Mesendoderm (in vitro differentiated cells): ENCODE results near the gene OCA2.
A peak's percentile ranks its signal among the peaks of the same experiment; 100 is the strongest.

Experiments used
- DNase-seq: peaks from one replicate; pipeline ENCODE4 v3.0.0; 2013
- H2AK5ac ChIP-seq: 2 replicates; pipeline ENCODE4 v1.6.1; 2013; ENCODE audit warnings: low read length, inconsistent platforms
- H2BK120ac ChIP-seq: 2 replicates; pipeline ENCODE4 v1.6.1; 2013; ENCODE audit warnings: low read depth, mild to moderate bottlenecking, low read length, moderate library complexity, mixed read lengths
- H2BK15ac ChIP-seq: replicated peaks from 2 replicates; pipeline ENCODE4 v1.6.1; 2013; ENCODE audit warnings: low read depth, mild to moderate bottlenecking, moderate library complexity
- H2BK5ac ChIP-seq: 2 replicates; pipeline ENCODE4 v1.6.1; 2013; ENCODE audit warnings: low read length, inconsistent platforms
- H3K18ac ChIP-seq: 2 replicates; pipeline ENCODE4 v1.6.1; 2013; ENCODE audit warnings: mild to moderate bottlenecking, low read length, mixed read lengths
- H3K23ac ChIP-seq: one replicate; pipeline ENCODE4 v1.6.1; 2013; ENCODE audit warnings: low read length
- H3K27ac ChIP-seq: 2 replicates; pipeline ENCODE4 v1.5.1; 2013; ENCODE audit warnings: low read depth, mild to moderate bottlenecking, inconsistent platforms, low read length, moderate library complexity
- H3K27me3 ChIP-seq: 2 replicates; pipeline ENCODE4 v1.6.1; 2013; ENCODE audit warnings: low read length, control low read depth, mild to moderate bottlenecking, inconsistent platforms; ENCODE audit not compliant: insufficient read depth, poor library complexity
- H3K36me3 ChIP-seq: 2 replicates; pipeline ENCODE4 v1.6.1; 2013; ENCODE audit warnings: low read length, inconsistent platforms; ENCODE audit not compliant: control insufficient read depth, insufficient read depth
- H3K4ac ChIP-seq: one replicate; pipeline ENCODE4 v1.6.1; 2013; ENCODE audit warnings: low read depth, mild to moderate bottlenecking, low read length, moderate library complexity
- H3K4me1 ChIP-seq: 2 replicates; pipeline ENCODE4 v1.6.1; 2013; ENCODE audit warnings: low read depth, low read length, inconsistent platforms; ENCODE audit not compliant: control insufficient read depth
- H3K4me2 ChIP-seq: 2 replicates; pipeline ENCODE4 v1.6.1; 2013; ENCODE audit warnings: low read length
- H3K4me3 ChIP-seq: 2 replicates; pipeline ENCODE4 v1.5.1; 2013; ENCODE audit warnings: mild to moderate bottlenecking, low read length
- H3K56ac ChIP-seq: one replicate; pipeline ENCODE4 v1.6.1; 2013; ENCODE audit warnings: low read length
- H3K79me1 ChIP-seq: 2 replicates; pipeline ENCODE4 v1.6.1; 2013; ENCODE audit warnings: low read length, inconsistent platforms
- H3K79me2 ChIP-seq: 2 replicates; pipeline ENCODE4 v1.6.1; 2013; ENCODE audit warnings: mild to moderate bottlenecking, low read length; ENCODE audit not compliant: control insufficient read depth, insufficient read depth
- H3K9ac ChIP-seq: 2 replicates; pipeline ENCODE4 v1.6.1; 2013; ENCODE audit warnings: low read length, inconsistent platforms
- H4K5ac ChIP-seq: one replicate; pipeline ENCODE4 v1.6.1; 2013; ENCODE audit warnings: low read length
- H4K8ac ChIP-seq: one replicate; pipeline ENCODE4 v1.6.1; 2013; ENCODE audit warnings: low read depth, mild to moderate bottlenecking, control low read depth, low read length, moderate library complexity
- WGBS: extraction: QIAGEN DNeasy Blood & Tissue Kit; methylation state at CpG from one replicate; pipeline ENCODE4 v1.1.7; 2013; ENCODE audit warnings: low lambda C conversion rate, missing lambda C conversion rate; ENCODE audit not compliant: insufficient coverage; ENCODE audit errors: extremely low coverage; 5-methylcytosine and 5-hydroxymethylcytosine counted together

Gene OCA2

GRCh38 chr15:27844018-27844666 is 255.0 kb downstream of the OCA2 start:
- H2AK5ac ChIP-seq = no peak overlapping the region
- no peak overlapping the region for H3K9ac ChIP-seq
- H3K27ac ChIP-seq = no peak overlapping the region
- H3K4ac ChIP-seq = no peak overlapping the region
- H3K4me3 ChIP-seq = no peak overlapping the region
- no peak for DNase-seq
- no peak overlapping the region for H3K23ac ChIP-seq
- no peaks in the 10 kb centered on the region for H3K36me3 ChIP-seq
- no peak overlapping the region for H2BK120ac ChIP-seq
- WGBS = no CpG with 5 or more reads among the region's 13 CpGs
- no peaks in the 10 kb centered on the region for H3K27me3 ChIP-seq
- H4K8ac ChIP-seq = no peak overlapping the region
- no peak overlapping the region for H3K56ac ChIP-seq
- H2BK5ac ChIP-seq = no peak overlapping the region
- H2BK15ac ChIP-seq = no peak overlapping the region
- H3K79me2 ChIP-seq = no peaks in the 10 kb centered on the region
- no peaks in the 10 kb centered on the region for H3K79me1 ChIP-seq
- no peaks in the 10 kb centered on the region for H3K4me1 ChIP-seq
- no peak overlapping the region for H3K4me2 ChIP-seq
- no peak overlapping the region for H4K5ac ChIP-seq
- no peak overlapping the region for H3K18ac ChIP-seq

- no CpG with 5 or more reads among the region's 3 CpGs for WGBS
- H3K27me3 ChIP-seq = no peaks in the 10 kb centered on the region
- no peak overlapping the region for H3K18ac ChIP-seq
- no peak overlapping the region for H2BK120ac ChIP-seq
- no peak overlapping the region for H3K4ac ChIP-seq
- no peak overlapping the region for H3K9ac ChIP-seq
- no peaks in the 10 kb centered on the region for H3K36me3 ChIP-seq
- H4K5ac ChIP-seq = no peak overlapping the region
- no peak overlapping the region for H2AK5ac ChIP-seq
- H3K4me3 ChIP-seq = no peak overlapping the region
- H3K79me2 ChIP-seq = no peaks in the 10 kb centered on the region
- H3K56ac ChIP-seq = no peak overlapping the region
- H2BK15ac ChIP-seq = no peak overlapping the region
- no peak overlapping the region for H2BK5ac ChIP-seq
- H3K79me1 ChIP-seq = no peaks in the 10 kb centered on the region
- no peak overlapping the region for H3K23ac ChIP-seq
- H3K4me2 ChIP-seq = no peak overlapping the region
- no peak overlapping the region for H4K8ac ChIP-seq
- no peak overlapping the region for H3K27ac ChIP-seq
- no peaks in the 10 kb centered on the region for H3K4me1 ChIP-seq
- no peak for DNase-seq
These were observed 256.0 kb downstream of the OCA2 start for GRCh38 chr15:27843146-27843545.

- H2BK120ac ChIP-seq = no peak overlapping the region
- H3K56ac ChIP-seq = no peak overlapping the region
- no peak overlapping the region for H3K4ac ChIP-seq
- no peak for DNase-seq
- H3K36me3 ChIP-seq = no peaks in the 10 kb centered on the region
- H3K18ac ChIP-seq = no peak overlapping the region
- H3K79me1 ChIP-seq = no peaks in the 10 kb centered on the region
- no peak overlapping the region for H3K27ac ChIP-seq
- H3K9ac ChIP-seq = no peak overlapping the region
- no peaks in the 10 kb centered on the region for H3K79me2 ChIP-seq
- no peak overlapping the region for H3K4me3 ChIP-seq
- H4K5ac ChIP-seq = no peak overlapping the region
- WGBS = no CpG with 5 or more reads among the region's 3 CpGs
- H2AK5ac ChIP-seq = no peak overlapping the region
- no peak overlapping the region for H2BK5ac ChIP-seq
- H4K8ac ChIP-seq = no peak overlapping the region
- H3K27me3 ChIP-seq = no peaks in the 10 kb centered on the region
- H3K4me1 ChIP-seq = no peaks in the 10 kb centered on the region
- H3K4me2 ChIP-seq = no peak overlapping the region
- H3K23ac ChIP-seq = no peak overlapping the region
- H2BK15ac ChIP-seq = no peak overlapping the region
These were observed 256.6 kb downstream of the OCA2 start for GRCh38 chr15:27842526-27842925.

DNA sequence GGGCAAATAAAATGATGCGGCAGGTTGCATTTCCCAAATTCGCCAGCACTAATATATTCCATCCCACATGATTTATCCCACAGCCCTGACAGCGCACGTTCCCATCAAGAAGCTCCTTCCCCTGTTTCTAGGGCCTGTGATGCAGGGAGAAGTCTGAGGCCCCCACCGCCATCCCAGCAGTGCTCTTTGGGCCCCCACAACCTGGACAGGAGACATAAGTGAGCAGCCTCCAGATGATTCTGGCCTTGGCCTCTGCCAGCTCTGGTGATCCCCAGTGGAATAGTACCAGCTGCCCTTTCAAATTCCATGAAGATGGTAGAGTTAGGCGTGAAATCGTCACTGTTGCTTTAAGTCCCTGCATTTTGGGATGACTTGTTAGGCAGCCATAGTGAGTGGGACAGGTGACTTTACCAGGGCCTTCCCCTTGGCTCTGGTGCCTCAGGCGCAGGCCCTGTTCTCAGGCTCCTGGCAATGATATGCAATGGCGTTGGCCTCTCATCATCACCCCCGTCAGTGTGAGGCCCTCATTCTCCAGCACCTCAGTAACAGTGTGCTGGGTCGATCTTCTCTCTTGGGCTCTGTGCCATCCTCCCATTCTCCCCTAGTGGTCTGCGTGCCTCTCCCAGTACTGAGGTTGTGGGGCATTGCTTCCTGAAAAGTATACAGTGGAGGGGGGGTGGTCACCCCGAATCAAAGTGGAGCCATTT is 263.7 kb downstream of the OCA2 start:
- WGBS = no CpG with 5 or more reads among the region's 13 CpGs
- Histone ChIP-seq H4K8ac (no peak overlapping the region), H4K5ac (no peak overlapping the region), H3K4me2 (no peak overlapping the region), H3K79me2 (no peaks in the 10 kb centered on the region), H2BK15ac (no peak overlapping the region), H3K79me1 (no peaks in the 10 kb centered on the region), H3K4ac (no peak overlapping the region), H2AK5ac (no peak overlapping the region), H2BK5ac (no peak overlapping the region), H3K27me3 (no peaks in the 10 kb centered on the region), H3K18ac (no peak overlapping the region), H3K9ac (no peak overlapping the region), H3K56ac (no peak overlapping the region), H3K4me1 (peaks cover 3% of the 10 kb centered on the region), H3K23ac (no peak overlapping the region), H3K27ac (no peak overlapping the region), H3K4me3 (no peak overlapping the region), H2BK120ac (no peak overlapping the region), H3K36me3 (no peaks in the 10 kb centered on the region)
- no peak for DNase-seq

DNA sequence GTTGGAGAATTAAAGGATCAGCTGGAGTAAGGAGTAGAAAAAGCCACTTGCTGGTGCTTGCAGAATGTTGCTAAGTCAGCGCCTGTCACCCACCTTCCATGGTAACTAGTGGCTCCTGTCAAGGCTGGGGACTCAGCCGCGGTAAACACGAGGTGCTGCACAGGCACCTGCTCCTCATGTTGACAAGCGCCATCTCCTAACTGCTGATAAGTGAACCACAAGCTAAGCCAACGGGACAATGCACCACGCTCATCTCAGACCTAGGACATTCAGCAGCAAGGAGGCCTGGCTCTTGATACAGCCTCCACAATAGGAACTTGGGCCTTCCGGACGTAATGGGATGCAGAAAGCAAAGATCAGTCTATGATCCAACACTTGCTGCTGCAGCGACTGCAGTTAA is 264.4 kb downstream of the OCA2 start:
- Histone ChIP-seq H3K56ac (no peak overlapping the region), H3K23ac (no peak overlapping the region), H3K79me2 (no peaks in the 10 kb centered on the region), H3K4me3 (no peak overlapping the region), H4K5ac (no peak overlapping the region), H3K9ac (no peak overlapping the region), H3K27ac (no peak overlapping the region), H3K79me1 (no peaks in the 10 kb centered on the region), H2BK5ac (no peak overlapping the region), H4K8ac (no peak overlapping the region), H3K4me1 (peaks cover 3% of the 10 kb centered on the region), H2BK15ac (no peak overlapping the region), H3K18ac (no peak overlapping the region), H3K27me3 (no peaks in the 10 kb centered on the region), H2AK5ac (peak overlapping the region; percentile 16), H3K4ac (no peak overlapping the region), H3K4me2 (no peak overlapping the region), H2BK120ac (no peak overlapping the region), H3K36me3 (no peaks in the 10 kb centered on the region)
- no CpG with 5 or more reads among the region's 10 CpGs for WGBS
- DNase-seq = no peak
